ENCODE measurements around the gene ADAM19.

ADAM19 gene

DNA sequence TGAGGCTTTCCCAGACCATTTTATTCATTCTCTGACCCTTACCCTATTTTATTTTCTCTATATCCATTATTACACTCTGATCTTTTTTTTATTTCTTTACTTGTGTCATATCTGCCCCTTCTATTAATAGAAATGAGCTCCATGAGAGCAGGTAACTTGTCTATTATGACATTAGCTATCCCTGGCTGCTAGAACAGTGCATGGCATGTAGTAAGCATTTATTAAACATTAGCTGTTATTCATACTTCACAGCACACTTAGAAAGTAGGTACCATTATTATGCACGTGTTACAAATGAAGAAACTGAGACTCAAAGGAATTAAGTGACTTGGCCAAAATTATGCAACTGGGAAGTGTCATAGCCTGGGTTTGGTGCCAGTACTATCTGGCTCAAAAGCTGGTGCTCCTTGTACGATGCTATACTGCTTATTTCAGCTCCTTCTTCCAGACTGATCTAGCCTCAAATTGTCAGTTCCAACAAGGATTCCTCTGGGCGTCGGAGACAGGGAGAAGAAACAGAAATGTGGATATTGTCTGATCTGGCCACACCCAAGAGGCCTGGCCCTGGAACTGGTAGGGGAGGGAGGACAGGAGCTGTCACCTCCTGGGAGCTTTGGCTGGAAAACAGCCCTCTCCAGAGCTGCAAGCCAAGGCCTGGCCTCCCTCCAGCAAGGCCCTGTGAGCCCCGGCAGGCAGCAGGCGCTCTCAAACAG lies 126.4 kb downstream of the ADAM19 start:
- POLR2A ChIA-PET = no interaction called here
- TF ChIP-seq PKNOX1 (IDR thresholded peaks at IDR 0.05) (no peak), BHLHE40 (IDR thresholded peaks at IDR 0.05; ENCODE audit: borderline replicate concordance) (no peak), LEF1 (IDR thresholded peaks at IDR 0.05; ENCODE audit: borderline replicate concordance) (no peak), ARNT (IDR thresholded peaks at IDR 0.05) (no peak), HDGF (IDR thresholded peaks at IDR 0.05; ENCODE audit: borderline replicate concordance) (no peak), ZNF384 (IDR thresholded peaks at IDR 0.05) (no peak), TARDBP (IDR thresholded peaks at IDR 0.05) (no peak), FOXM1 (IDR thresholded peaks at IDR 0.05; ENCODE audit: borderline replicate concordance) (no peak), SUZ12 (IDR thresholded peaks at IDR 0.05) (no peak), NFRKB (IDR thresholded peaks at IDR 0.05) (no peak), SP1 (IDR thresholded peaks at IDR 0.05) (no peak)
- no peak for DNase-seq (ENCODE audit: extremely low spot score)
- CTCF ChIA-PET = interaction anchor here (0.9 to 1.7 kb wide), 2 partner anchors 23 to 28 kb away, joined by 3 to 6 read pairs; no protein-coding TSS in a partner anchor

GRCh38 chr5:157447201-157447637 lies 128.4 kb downstream of the ADAM19 start:
- CTCF ChIA-PET = no interaction called here

GRCh38 chr5:157446412-157446935 lies 129.1 kb downstream of the ADAM19 start:
- TF ChIP-seq ELF4 (IDR thresholded peaks at IDR 0.05) = no peak
- no peak for TF ChIP-seq LEF1 (IDR thresholded peaks at IDR 0.05; ENCODE audit: borderline replicate concordance)
- TF ChIP-seq FOXA1 (IDR thresholded peaks at IDR 0.05) = no peak
- no peak for TF ChIP-seq HDGF (IDR thresholded peaks at IDR 0.05; ENCODE audit: borderline replicate concordance)
- CTCF ChIA-PET = interaction anchor here (0.5 kb wide), 1 partner anchor 15 kb away, joined by 4 read pairs; no protein-coding TSS in a partner anchor
- POLR2A ChIA-PET = no interaction called here
- no peak for DNase-seq (ENCODE audit: extremely low spot score)

More at GRCh38 chr5:157447201-157447637, 128.4 kb downstream of the ADAM19 start:
- POLR2A ChIA-PET = no interaction called here
- TF ChIP-seq HDGF (IDR thresholded peaks at IDR 0.05; ENCODE audit: borderline replicate concordance) (no peak), FOXM1 (IDR thresholded peaks at IDR 0.05; ENCODE audit: borderline replicate concordance) (no peak), SUZ12 (IDR thresholded peaks at IDR 0.05) (no peak), PKNOX1 (IDR thresholded peaks at IDR 0.05) (no peak), L3MBTL2 (conservative IDR thresholded peaks at IDR 0.05) (no peak), CTBP1 (IDR thresholded peaks at IDR 0.05; ENCODE audit: borderline replicate concordance) (no peak), FOXA1 (IDR thresholded peaks at IDR 0.05) (no peak), LEF1 (IDR thresholded peaks at IDR 0.05; ENCODE audit: borderline replicate concordance) (no peak)
- DNase-seq (ENCODE audit: extremely low spot score) = no peak

DNA sequence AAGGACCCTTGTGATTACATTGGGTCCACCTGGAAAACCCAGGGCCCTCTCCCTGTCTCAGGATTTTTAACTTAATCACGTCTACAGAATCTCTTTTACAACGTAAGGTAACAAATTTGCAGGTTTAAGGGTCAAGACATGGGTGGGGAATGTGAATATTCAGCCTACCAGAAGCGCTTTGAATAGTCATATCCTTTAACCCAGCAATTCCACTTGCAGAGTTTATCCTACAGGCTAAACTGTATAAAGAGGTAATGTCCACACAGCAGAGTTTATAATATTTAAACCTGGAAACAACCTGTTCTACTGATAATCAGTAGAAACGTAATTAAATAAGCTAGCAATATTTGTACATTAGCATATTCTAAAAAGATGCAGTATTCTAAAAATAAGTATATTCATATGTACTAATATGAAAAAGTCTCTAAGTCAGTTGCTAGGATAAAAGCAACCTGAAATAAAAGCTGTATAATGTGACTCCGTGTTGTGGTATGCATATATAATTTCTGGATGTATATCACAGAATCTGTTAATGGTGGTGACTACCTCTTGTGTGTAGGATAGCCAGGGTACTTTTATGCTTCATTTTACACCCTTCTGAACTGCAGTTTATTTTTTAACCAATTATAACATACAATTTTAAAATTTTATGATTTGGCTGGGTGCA lies 129.7 kb downstream of the ADAM19 start:
- no peak for TF ChIP-seq ARNT (IDR thresholded peaks at IDR 0.05)
- TF ChIP-seq FOXM1 (IDR thresholded peaks at IDR 0.05; ENCODE audit: borderline replicate concordance) = no peak
- TF ChIP-seq ZNF384 (IDR thresholded peaks at IDR 0.05) = no peak
- no peak for TF ChIP-seq ELF4 (IDR thresholded peaks at IDR 0.05)
- no peak for TF ChIP-seq SUZ12 (IDR thresholded peaks at IDR 0.05)
- TF ChIP-seq CTBP1 (IDR thresholded peaks at IDR 0.05; ENCODE audit: borderline replicate concordance) = no peak
- no peak for TF ChIP-seq PKNOX1 (IDR thresholded peaks at IDR 0.05)
- no peak for TF ChIP-seq FOXA1 (IDR thresholded peaks at IDR 0.05)
- TF ChIP-seq LEF1 (IDR thresholded peaks at IDR 0.05; ENCODE audit: borderline replicate concordance) = no peak
- TF ChIP-seq FOXK2 (IDR thresholded peaks at IDR 0.05) = no peak
- TF ChIP-seq NFRKB (IDR thresholded peaks at IDR 0.05) = no peak
- TF ChIP-seq HDGF (IDR thresholded peaks at IDR 0.05; ENCODE audit: borderline replicate concordance) = no peak
- no peak for TF ChIP-seq L3MBTL2 (conservative IDR thresholded peaks at IDR 0.05)
- no peak for TF ChIP-seq BHLHE40 (IDR thresholded peaks at IDR 0.05; ENCODE audit: borderline replicate concordance)
- no peak for TF ChIP-seq SP1 (IDR thresholded peaks at IDR 0.05)
- ChIA-PET POLR2A (no interaction called here), CTCF (no interaction called here)
- DNase-seq (ENCODE audit: extremely low spot score) = no peak

DNA sequence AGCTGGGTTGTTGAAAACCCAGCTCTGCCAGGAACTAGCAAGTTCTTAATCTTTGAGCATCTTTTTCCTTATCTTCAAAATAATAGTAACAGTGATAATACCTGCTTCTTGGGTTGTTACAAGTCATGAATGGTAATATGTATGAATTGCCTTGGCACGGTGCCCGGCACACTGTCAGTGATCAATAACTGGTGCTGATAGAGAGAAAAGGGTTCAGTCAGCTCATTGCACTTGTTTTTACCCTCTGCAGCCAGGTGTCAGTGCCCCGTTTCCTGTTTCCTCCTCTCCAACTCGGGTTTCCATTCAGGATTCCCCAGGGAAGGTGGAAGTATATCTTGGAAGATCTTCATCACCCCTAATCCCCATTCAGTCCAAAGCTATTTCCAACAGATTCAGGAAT lies 131.4 kb downstream of the ADAM19 start:
- no peak for DNase-seq (ENCODE audit: extremely low spot score)
- ChIA-PET POLR2A (no interaction called here), CTCF (no interaction called here)
- TF ChIP-seq FOXA1 (IDR thresholded peaks at IDR 0.05) (no peak), BHLHE40 (IDR thresholded peaks at IDR 0.05; ENCODE audit: borderline replicate concordance) (no peak), LEF1 (IDR thresholded peaks at IDR 0.05; ENCODE audit: borderline replicate concordance) (no peak), FOXM1 (IDR thresholded peaks at IDR 0.05; ENCODE audit: borderline replicate concordance) (no peak), L3MBTL2 (conservative IDR thresholded peaks at IDR 0.05) (no peak), ZNF384 (IDR thresholded peaks at IDR 0.05) (no peak), ARNT (IDR thresholded peaks at IDR 0.05) (no peak), NFRKB (IDR thresholded peaks at IDR 0.05) (no peak), ELF4 (IDR thresholded peaks at IDR 0.05) (no peak), SUZ12 (IDR thresholded peaks at IDR 0.05) (no peak), FOXK2 (IDR thresholded peaks at IDR 0.05) (no peak), PKNOX1 (IDR thresholded peaks at IDR 0.05) (no peak), CTBP1 (IDR thresholded peaks at IDR 0.05; ENCODE audit: borderline replicate concordance) (no peak), HDGF (IDR thresholded peaks at IDR 0.05; ENCODE audit: borderline replicate concordance) (no peak), TARDBP (IDR thresholded peaks at IDR 0.05) (no peak), SP1 (IDR thresholded peaks at IDR 0.05) (no peak)
